GM12872 (cell line): Measurements from ENCODE around the gene RRP7A.

ENCODE experiments used
- CTCF ChIP-seq: IDR thresholded peaks from 3 replicates; pipeline ENCODE4 v1.5.1; 2011; ENCODE audit warnings: low read depth, mild to moderate bottlenecking, low read length, moderate library complexity; ENCODE audit not compliant: insufficient read depth

The RRP7A gene, protein sequence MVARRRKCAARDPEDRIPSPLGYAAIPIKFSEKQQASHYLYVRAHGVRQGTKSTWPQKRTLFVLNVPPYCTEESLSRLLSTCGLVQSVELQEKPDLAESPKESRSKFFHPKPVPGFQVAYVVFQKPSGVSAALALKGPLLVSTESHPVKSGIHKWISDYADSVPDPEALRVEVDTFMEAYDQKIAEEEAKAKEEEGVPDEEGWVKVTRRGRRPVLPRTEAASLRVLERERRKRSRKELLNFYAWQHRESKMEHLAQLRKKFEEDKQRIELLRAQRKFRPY

GRCh38 chr22:42519525-42520401, at the start of gene RRP7A:
Gene RRP7A (minus strand): TSS chr22:42519796. CDS start chr22:42519786, 10 bp downstream.
- no peak for TF ChIP-seq CTCF

- no peak for TF ChIP-seq CTCF
Measured at GRCh38 chr22:42565956-42566355, 46.4 kb upstream of the RRP7A start.

DNA sequence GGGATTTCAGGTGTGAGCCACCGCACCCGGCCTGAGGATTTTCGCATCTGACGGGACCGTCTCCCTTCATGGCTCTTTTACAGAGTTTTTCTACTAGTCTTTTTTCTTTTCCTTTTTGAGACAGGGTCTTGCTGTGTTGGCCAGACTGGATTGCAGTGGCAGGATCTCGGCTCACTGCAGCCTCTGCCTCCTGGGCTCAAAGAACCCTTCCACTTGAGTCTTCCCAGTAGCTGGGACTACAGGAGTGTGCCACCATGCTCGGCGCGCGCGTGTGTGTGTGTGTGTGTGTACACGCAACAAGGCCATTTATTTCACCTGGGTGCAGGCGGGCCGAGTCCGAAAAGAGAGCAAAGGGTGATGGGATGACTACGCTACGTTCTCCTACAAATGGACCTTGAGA, 45.1 kb upstream of the RRP7A start:
- no peak for TF ChIP-seq CTCF

DNA sequence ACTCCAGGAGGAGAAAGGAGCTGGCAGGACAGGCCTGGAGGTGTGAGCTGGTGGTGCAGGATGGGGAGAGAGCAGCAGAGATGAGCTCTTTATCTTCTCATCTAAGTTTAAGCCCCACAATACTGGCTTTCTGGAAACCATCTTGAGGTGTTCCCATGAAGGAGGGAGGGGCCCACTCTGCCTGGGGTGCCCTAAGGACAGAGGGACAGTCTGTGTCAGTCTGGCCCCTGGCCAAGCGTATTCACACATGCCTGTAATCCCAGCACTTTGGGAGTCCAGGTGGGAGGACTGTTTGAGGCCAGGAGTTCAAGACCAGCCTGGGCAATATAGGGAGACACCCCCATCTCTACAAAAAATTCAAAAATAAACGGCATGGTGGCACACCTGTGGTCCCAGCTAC, 43.1 kb upstream of the RRP7A start:
- no peak for TF ChIP-seq CTCF

DNA sequence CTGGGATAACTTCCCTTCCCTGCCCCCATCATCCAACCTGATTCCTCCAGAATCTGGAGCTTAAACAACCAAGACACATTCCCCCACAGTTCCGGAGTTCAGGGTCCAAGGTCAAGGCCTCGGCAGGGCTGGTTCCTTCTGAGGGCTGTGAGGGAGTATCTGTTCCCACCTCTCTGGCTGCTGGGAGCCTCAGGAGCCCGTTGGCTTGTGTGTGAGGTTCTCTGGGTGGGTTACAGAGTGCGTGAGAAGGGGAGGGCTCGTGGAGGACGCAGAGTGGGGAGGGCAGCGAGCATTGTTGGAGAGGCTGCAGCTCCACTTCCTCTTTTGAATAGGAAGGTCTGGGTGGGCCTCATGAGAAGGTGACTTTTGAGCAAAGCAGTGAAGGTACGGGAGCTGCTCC, 42.7 kb upstream of the RRP7A start:
- no peak for TF ChIP-seq CTCF

- no peak for TF ChIP-seq CTCF
Measured at GRCh38 chr22:42561856-42562255, 42.3 kb upstream of the RRP7A start.

- TF ChIP-seq CTCF = peak; percentile 63
Measured at GRCh38 chr22:42560781-42561180, 41.2 kb upstream of the RRP7A start.
